ENCODE measurements around the gene REXO5. TPM values are rescaled to one million over a fixed set of nuclear protein-coding genes. Genes with fewer than 3 reads are reported as not detected.

Gene REXO5
- total and polyA plus RNA-seq, 2 of the 13 experiments (the other 11 are each of a cell fraction or from before 2014, with no cell fraction given) = 5.9 to 13.1 TPM

GRCh38 chr16:20803561-20804214 lies 2.6 kb upstream of the REXO5 start (continued):
- no peak for TF ChIP-seq CREB1 (IDR thresholded peaks at IDR 0.05)
- peak; percentile 81; the same call in 1 of the 2 replicates for TF ChIP-seq CREB1 (CRISPR knock-in tag; IDR thresholded peaks at IDR 0.05)
- TF ChIP-seq ZNF615 (CRISPR knock-in tag; IDR thresholded peaks at IDR 0.05; ENCODE audit: borderline replicate concordance) = no peak
- peak; percentile 74 for TF ChIP-seq MED8 (CRISPR knock-in tag; IDR thresholded peaks at IDR 0.05; ENCODE audit: insufficient replicate concordance)
- TF ChIP-seq ARNT (IDR thresholded peaks at IDR 0.05) = no peak
- TF ChIP-seq HCFC1 (IDR thresholded peaks at IDR 0.05; ENCODE audit: low read depth, low read length) = no peak
- no peak for TF ChIP-seq ZC3H13 (CRISPR knock-in tag; IDR thresholded peaks at IDR 0.05)
- no peak for TF ChIP-seq MXD4 (CRISPR knock-in tag; IDR thresholded peaks at IDR 0.05)
- no peak for TF ChIP-seq KDM5B (CRISPR knock-in tag; IDR thresholded peaks at IDR 0.05; ENCODE audit: borderline replicate concordance)
- TF ChIP-seq U2AF1 (optimal IDR thresholded peaks at IDR 0.05; ENCODE audit: low read depth, low read length) = no peak
- no peak; the same call in 1 of the 2 replicates for TF ChIP-seq SETDB1 (CRISPR knock-in tag; IDR thresholded peaks at IDR 0.05; ENCODE audit: borderline replicate concordance)
- TF ChIP-seq PLRG1 (conservative IDR thresholded peaks at IDR 0.05) = no peak
- no peak for TF ChIP-seq NR2F2 (IDR thresholded peaks at IDR 0.05; ENCODE audit: borderline replicate concordance, low read depth)
- no peak for TF ChIP-seq NPAS2 (CRISPR knock-in tag; IDR thresholded peaks at IDR 0.05; ENCODE audit: borderline replicate concordance)
- 0 out of 2 replicates have a peak, but pooled peaks have one; percentile 23 for TF ChIP-seq ZNF124 (CRISPR knock-in tag; IDR thresholded peaks at IDR 0.05)
- TF ChIP-seq RNF2 (conservative IDR thresholded peaks at IDR 0.05; ENCODE audit: low read depth) = no peak
- TF ChIP-seq KMT2A (CRISPR knock-in tag; IDR thresholded peaks at IDR 0.05) = peak; percentile 60; the same call in 1 of the 2 replicates
- TF ChIP-seq PATZ1 (CRISPR knock-in tag; IDR thresholded peaks at IDR 0.05) = no peak
- no peak for TF ChIP-seq NFATC3 (CRISPR knock-in tag; IDR thresholded peaks at IDR 0.05)
- peak; percentile 87 for TF ChIP-seq ISL2 (CRISPR knock-in tag; IDR thresholded peaks at IDR 0.05)
- TF ChIP-seq ZSCAN12 (CRISPR knock-in tag; IDR thresholded peaks at IDR 0.05) = 0 out of 2 replicates have a peak, but pooled peaks have one; percentile 16
- TF ChIP-seq HNF1B (CRISPR knock-in tag; IDR thresholded peaks at IDR 0.05) = peak; percentile 81
- TF ChIP-seq CCAR2 (optimal IDR thresholded peaks at IDR 0.05; ENCODE audit: low read depth, low read length) = no peak
- peak; percentile 95; the same call in 1 of the 2 replicates for TF ChIP-seq THYN1 (CRISPR knock-in tag; IDR thresholded peaks at IDR 0.05; ENCODE audit: borderline replicate concordance, low read depth)
- TF ChIP-seq PREB (CRISPR knock-in tag; IDR thresholded peaks at IDR 0.05) = no peak
- TF ChIP-seq FOXO1 (CRISPR knock-in tag; IDR thresholded peaks at IDR 0.05) = peak; percentile 57; the same call in 1 of the 2 replicates

Data from HepG2 (cell line).